ENCODE data around the gene NUDT14.

Gene NUDT14

DNA sequence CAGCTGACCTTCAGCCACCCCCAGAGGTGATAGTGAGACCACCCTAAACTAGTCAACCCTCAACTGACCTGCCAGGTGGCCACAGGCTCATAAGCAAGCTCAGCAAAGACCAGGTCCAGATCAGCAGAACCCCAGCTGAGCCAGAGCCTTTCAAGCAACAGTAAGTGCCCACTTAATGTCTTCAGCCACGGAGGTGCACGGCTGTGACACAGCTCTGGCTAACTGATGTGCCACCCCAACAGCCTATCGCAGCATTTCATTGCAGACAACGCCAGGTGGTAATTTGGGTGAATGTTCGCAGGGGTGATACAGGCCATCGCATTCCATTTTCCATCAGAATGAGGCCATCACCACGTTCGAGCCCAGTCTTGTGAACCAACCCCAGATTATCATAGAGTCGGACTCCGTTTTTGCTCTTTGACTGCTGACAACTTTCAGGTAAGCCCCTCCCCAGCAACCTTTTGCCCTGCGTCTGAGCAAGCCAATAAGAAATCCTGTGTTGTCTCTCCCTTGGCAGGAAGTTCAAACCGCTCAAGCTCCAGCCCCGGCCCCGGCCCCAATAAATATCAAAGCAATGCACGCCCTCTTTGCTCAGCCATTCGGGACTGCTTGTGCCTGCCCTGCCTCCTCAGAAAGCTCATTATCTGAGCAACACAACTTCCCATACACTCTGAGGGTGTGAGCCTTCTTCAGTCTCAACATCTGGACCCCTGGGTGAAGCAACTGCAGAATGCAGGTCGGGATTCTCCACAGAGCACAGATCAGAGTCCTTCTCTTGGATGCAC lies 56.9 kb downstream of the NUDT14 start:
- no peak for DNase-seq

DNA sequence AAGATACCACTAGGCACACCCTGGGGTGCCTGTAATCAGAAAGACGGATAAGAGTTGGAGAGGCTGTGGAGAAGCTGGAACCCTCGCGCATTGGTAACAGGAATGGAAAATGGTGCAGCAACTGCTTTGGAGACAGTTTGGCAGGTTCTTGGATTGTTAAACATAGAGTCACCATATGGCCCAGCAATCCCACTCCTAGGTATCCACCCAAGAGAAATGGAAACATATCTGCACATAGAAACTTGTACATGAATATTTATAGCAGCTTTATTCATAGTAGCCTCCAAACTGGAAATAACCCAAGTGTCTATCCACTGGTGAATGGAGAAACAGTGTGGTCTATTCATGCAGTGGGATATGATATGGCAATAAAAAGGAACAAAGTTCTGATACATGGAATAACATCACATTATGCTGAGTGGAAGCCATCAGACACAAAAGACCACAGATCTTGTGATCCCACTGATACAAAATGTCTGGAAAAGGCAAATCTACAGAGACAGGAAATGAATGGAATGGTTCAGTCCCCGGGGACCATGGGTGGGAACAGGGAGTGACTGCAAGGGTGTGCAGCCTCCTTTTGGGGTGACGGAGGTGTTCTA lies 57.9 kb downstream of the NUDT14 start:
- no peak for DNase-seq
